Chondrocyte (in vitro differentiated cells): Measurements from ENCODE around the gene ANO2. TPM values are rescaled to one million over a fixed set of nuclear protein-coding genes. Genes with fewer than 3 reads are reported as not detected.
"Not testable (repeated sequence)": the region's sequence is repeated elsewhere in the genome, so short reads cannot be mapped to it uniquely, and the experiment has no call there.

Experiments
- DNase-seq: peaks from one replicate; pipeline ENCODE4 v3.0.0; 2021; ENCODE audit warnings: mixed read lengths, low spot score
- H3K27ac Mint-ChIP-seq: one replicate; pipeline ENCODE4 v1.8.0; 2021; ENCODE audit warnings: mild to moderate bottlenecking, moderate library complexity, mixed read lengths; ENCODE audit not compliant: unreplicated experiment
- H3K27me3 Mint-ChIP-seq: 2 replicates; pipeline ENCODE4 v1.8.0; 2021; ENCODE audit warnings: low read depth, mixed read lengths
- H3K36me3 Mint-ChIP-seq: 2 replicates; pipeline ENCODE4 v1.8.0; 2021; ENCODE audit warnings: low read depth, mixed read lengths
- H3K4me1 Mint-ChIP-seq: 2 replicates; pipeline ENCODE4 v1.8.0; 2021; ENCODE audit warnings: low read depth, mild to moderate bottlenecking, mixed read lengths
- H3K4me3 Mint-ChIP-seq: one replicate; pipeline ENCODE4 v1.8.0; 2021; ENCODE audit warnings: mild to moderate bottlenecking, moderate library complexity, mixed read lengths; ENCODE audit not compliant: unreplicated experiment
- H3K9me3 Mint-ChIP-seq: 2 replicates; pipeline ENCODE4 v1.8.0; 2021; ENCODE audit warnings: low read depth, mixed read lengths
- CTCF ChIP-seq: fragments of 200-600 bp; sonication (generic); IDR thresholded peaks from 2 replicates; pipeline ENCODE4 v1.5.0; 2021; ENCODE audit warnings: antibody characterized with exemption, mild to moderate bottlenecking, moderate library complexity
- total RNA-seq: library from RNA; stranded (reverse); gene quantifications from 3 replicates; pipeline ENCODE4 v1.2.1, GENCODE V29; 2021

Gene ANO2
- total RNA-seq, 1 donor from 2014 or later, result 0.47 TPM

- H3K4me3 Mint-ChIP-seq, result no peak overlapping the region
- no peak overlapping the region for H3K27ac Mint-ChIP-seq
- peaks cover 15% of the 10 kb centered on the region for H3K27me3 Mint-ChIP-seq
- peaks cover 24% of the 10 kb centered on the region for H3K9me3 Mint-ChIP-seq
- H3K36me3 Mint-ChIP-seq, result no peaks in the 10 kb centered on the region
- DNase-seq, result no peak
- H3K4me1 Mint-ChIP-seq, result no peaks in the 10 kb centered on the region
- TF ChIP-seq CTCF, result no peak
Observed at GRCh38 chr12:5546616-5547015, 398.4 kb downstream of the ANO2 start.

GRCh38 chr12:5537771-5538170, 407.3 kb downstream of the ANO2 start:
- no peak for DNase-seq
- Mint-ChIP-seq H3K4me1 (no peaks in the 10 kb centered on the region), H3K9me3 (peaks cover 15% of the 10 kb centered on the region), H3K27ac (no peak overlapping the region), H3K27me3 (peaks cover 11% of the 10 kb centered on the region), H3K36me3 (peaks cover 4% of the 10 kb centered on the region), H3K4me3 (no peak overlapping the region)
- no peak for TF ChIP-seq CTCF

GRCh38 chr12:5537026-5537615, 407.9 kb downstream of the ANO2 start:
- H3K36me3 Mint-ChIP-seq, DNase-seq, H3K27ac Mint-ChIP-seq, H3K4me1 Mint-ChIP-seq, H3K4me3 Mint-ChIP-seq: not testable (repeated sequence)
- H3K9me3 Mint-ChIP-seq, result peaks cover 14% of the 10 kb centered on the region
- peaks cover 13% of the 10 kb centered on the region for H3K27me3 Mint-ChIP-seq

GRCh38 chr12:5535541-5535940, 409.5 kb downstream of the ANO2 start:
- no peaks in the 10 kb centered on the region for H3K4me1 Mint-ChIP-seq
- DNase-seq, result no peak
- H3K27ac Mint-ChIP-seq, result no peak overlapping the region
- peaks cover 14% of the 10 kb centered on the region for H3K27me3 Mint-ChIP-seq
- no peak overlapping the region for H3K4me3 Mint-ChIP-seq
- no peak for TF ChIP-seq CTCF
- peaks cover 3% of the 10 kb centered on the region for H3K36me3 Mint-ChIP-seq
- H3K9me3 Mint-ChIP-seq, result peaks cover 6% of the 10 kb centered on the region

- peaks cover 3% of the 10 kb centered on the region for H3K36me3 Mint-ChIP-seq
- H3K4me3 Mint-ChIP-seq, result no peak overlapping the region
- no peak overlapping the region for H3K27ac Mint-ChIP-seq
- H3K9me3 Mint-ChIP-seq, result peaks cover 6% of the 10 kb centered on the region
- H3K4me1 Mint-ChIP-seq, result no peaks in the 10 kb centered on the region
- TF ChIP-seq CTCF, result no peak
- H3K27me3 Mint-ChIP-seq, result peaks cover 14% of the 10 kb centered on the region
- no peak for DNase-seq
Observed at GRCh38 chr12:5534426-5535199, 410.4 kb downstream of the ANO2 start.
